Suppressor macrophage treated with lipopolysaccharide for 4 hours (primary cell): ENCODE measurements around the gene KIZ.

Experiments
- DNase-seq: peaks from one replicate; pipeline ENCODE4 v3.0.0-alpha.2; 2020

The KIZ gene

GRCh38 chr20:21272679-21273078 lies 146.8 kb downstream of the KIZ start:
- no peak for DNase-seq

DNA sequence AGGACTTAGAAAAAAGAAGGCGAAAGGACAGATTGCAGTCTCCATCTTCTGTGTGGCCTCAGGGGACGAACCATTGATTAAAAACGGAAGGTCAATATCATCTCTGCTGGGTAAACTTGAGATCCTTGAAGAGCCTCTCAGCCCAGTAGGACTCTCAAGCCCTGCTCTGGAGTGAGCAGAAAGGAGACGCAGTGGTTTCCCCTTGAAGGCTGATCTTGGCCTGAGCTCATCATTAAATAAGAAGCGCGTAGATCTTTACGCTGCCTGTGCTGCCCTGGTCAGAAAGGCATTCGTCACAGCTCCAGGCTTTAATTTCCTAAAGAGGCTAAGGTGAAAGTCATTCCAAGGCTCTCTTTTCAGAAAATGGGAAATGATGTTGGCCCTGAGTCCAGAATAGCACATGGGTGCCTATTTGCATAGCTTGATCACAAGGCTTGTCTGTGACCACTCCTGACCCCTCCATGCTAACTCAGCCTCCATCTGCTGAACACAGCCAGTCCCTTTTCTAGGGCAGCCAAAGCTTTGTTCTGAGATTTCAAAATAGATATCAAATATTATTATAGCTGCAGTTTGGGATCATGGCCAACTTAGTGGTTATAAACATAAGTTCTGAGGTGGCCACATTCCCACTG lies 148.0 kb downstream of the KIZ start:
- DNase-seq, result no peak

DNA sequence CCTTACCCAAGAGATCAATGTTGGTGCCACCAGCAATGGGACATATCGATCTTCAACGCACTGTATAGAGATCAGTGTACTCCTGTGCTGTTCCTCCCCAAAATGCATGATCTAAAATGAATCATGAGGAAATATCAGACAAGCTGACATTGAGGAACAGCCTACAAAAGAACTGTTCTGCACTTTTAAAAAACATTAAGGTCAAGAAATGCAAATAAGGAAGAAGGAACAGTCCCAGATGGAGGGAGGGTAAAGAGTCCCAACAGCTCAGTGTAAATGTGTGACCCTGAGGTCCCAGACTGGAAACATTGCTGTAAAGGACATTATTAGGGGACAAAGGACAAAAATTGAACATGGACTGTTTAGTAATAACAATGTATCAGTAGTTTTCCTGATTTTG lies 152.9 kb downstream of the KIZ start:
- peak; percentile 5 for DNase-seq

DNA sequence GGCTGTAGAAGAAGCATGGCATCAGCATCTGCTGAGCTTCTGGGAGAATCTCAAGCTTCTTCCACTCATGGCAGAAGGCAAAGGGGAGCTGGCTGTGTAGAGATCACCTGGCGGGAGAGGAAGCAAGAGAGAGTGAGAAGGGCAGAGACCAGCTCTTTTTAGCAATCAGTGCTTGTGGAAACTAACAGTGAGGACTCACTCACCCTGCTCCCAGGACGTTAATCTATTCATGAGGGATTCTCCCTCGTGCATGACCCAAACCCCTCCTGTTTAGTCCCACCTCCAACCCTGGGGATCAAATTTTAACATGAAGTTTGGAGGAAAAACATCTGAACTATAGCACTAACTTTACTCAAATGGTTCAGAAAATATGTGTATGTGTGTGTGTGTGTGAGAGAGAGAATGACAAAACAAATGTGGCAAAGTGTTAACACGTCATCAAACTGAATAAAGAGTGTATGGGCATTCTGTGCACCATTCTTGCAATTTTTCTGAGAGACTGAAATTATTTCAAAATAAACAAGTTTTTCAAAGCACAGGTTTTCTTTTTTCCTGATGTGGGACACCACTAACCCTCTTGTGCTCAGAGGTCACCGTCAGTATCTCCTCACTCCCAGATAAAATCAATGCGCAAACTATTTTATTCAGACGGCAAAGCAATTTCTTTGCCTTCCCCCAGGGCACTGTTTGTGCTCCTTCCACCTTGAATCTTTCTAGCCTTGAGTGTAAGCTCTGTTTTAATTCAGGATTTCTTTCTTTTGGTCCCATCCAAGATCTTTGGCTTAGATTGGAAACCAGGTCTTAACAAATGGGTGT lies 154.0 kb downstream of the KIZ start:
- DNase-seq, result no peak

GRCh38 chr20:21280522-21281016 lies 154.7 kb downstream of the KIZ start:
- peak; percentile 3 for DNase-seq

DNA sequence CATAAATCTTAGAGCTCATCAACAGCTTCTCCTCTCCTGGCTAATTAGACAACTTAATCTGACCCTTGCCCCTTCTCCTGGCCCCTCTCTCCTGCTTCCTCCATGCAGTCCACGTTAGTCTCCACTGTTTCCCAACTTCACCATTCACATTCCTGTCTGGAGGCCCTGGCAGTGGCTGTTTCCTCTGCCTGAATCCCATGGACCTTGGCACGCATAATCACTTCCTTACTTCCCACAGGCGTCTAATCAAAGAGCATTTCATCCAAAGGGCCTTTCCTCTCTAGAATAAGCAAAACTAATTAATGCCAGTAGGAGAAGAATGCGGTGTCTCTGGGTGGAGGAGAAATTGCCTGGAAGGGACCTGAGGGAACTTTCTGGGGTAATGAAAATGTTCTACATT lies 160.9 kb downstream of the KIZ start:
- DNase-seq, result no peak

- no peak for DNase-seq
Observed at GRCh38 chr20:21288587-21289370, 162.9 kb downstream of the KIZ start.

DNA sequence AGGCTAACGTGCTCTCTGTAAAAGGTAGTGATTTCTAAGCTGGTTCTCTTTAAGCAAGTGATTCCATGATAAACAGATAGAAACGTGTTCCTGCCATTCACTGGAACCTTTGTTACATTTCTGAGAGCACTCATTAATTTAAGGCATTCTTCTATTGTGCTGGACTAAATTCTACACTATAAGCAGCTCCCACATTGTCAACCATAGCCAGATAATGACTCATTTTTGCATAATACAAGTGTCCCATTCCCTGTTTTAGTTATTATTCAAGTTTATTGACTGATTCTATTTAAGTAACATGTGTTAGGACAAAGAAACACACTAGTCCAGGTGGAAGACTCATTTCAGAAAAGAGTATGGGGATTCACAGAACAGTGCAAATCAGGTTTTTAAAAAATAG lies 163.8 kb downstream of the KIZ start:
- no peak for DNase-seq

- no peak for DNase-seq
Observed at GRCh38 chr20:21291026-21291425, 165.1 kb downstream of the KIZ start.

GRCh38 chr20:21294755-21295154 lies 168.9 kb downstream of the KIZ start:
- no peak for DNase-seq
